ENCODE measurements around the gene BSCL2. TPM values are rescaled to one million over a fixed set of nuclear protein-coding genes. Genes with fewer than 3 reads are reported as not detected.
A peak's percentile ranks its signal among the peaks of the same experiment; 100 is the strongest.

BSCL2 gene
- total and polyA plus RNA-seq, 2 donors (not counting 1 experiment from before 2014, with no cell fraction given): 38.5 to 56.3 TPM

DNA sequence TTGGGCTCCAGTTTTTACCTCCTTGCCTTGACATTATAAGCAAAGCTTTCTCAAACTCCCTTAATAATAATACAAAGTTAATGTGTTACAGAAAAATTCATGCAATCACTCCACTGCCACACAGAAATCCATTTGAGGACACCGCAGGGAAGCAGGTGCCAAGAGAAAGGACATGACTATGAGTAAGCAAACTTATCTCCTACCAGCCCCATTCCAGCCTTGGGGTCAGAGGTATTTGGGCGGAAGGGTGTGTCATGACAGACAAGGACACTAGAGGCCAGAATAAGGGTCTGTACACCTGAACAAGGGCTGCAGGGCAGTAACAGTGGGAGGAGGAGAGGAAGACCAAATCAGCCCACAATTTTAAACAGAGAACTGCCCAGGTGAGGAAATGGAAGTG is 6.1 kb upstream of the BSCL2 start:
- no peak for DNase-seq
- no CpG with 5 or more reads among the region's 2 CpGs for WGBS (ENCODE audit: insufficient coverage)
- Mint-ChIP-seq H3K27ac (peak overlapping the region; percentile 65), H3K27me3 (no peaks in the 10 kb centered on the region), H3K4me3 (no peak overlapping the region), H3K9me3 (ENCODE audit: insufficient read depth) (no peaks in the 10 kb centered on the region), H3K4me1 (peaks cover 37% of the 10 kb centered on the region)
- H3K79me2 ChIP-seq (ENCODE audit: control insufficient read depth, insufficient read depth, low read length): peaks cover 46% of the 10 kb centered on the region
- H3K9me3 ChIP-seq (ENCODE audit: control extremely low read depth in 1 of 3, control insufficient read depth in 2 of 3, insufficient read depth in 1 of 3, low read length in 2 of 3): no peaks in the 10 kb centered on the region
- no peaks in the 10 kb centered on the region for H3K27me3 ChIP-seq (replicated peaks in 1 of 4; ENCODE audit: control extremely low read depth in 1 of 4, control insufficient read depth in 3 of 4, insufficient read depth in 4 of 4, low read length in 3 of 4)
- CTCF ChIA-PET: interaction anchor here (0.7 to 1.0 kb wide), 2 partner anchors 10 to 74 kb away, joined by 3 to 4 read pairs; partner anchors contain the start of gene TMEM179B
- no peak for ATAC-seq (ENCODE audit: low read depth)
- H3K9ac ChIP-seq (ENCODE audit: low read length): no peak overlapping the region
- peak overlapping the region in 1 of 2 donors; percentile 51 for H3K27ac ChIP-seq (ENCODE audit: low read length in 2 of 2)
- H3K4me2 ChIP-seq (replicated peaks; ENCODE audit: low read depth, low read length, poor library complexity, severe bottlenecking): no peak overlapping the region
- no peak overlapping the region for H3K4me3 ChIP-seq (ENCODE audit: control extremely low read depth in 1 of 5, extremely low read depth in 1 of 5, insufficient read depth in 1 of 5, low read depth in 2 of 5, low read length in 4 of 5)
- peaks cover 6% of the 10 kb centered on the region for H4K20me1 ChIP-seq (ENCODE audit: control insufficient read depth, insufficient read depth, low read length, poor library complexity, severe bottlenecking)
- no peak overlapping the region for H2AFZ ChIP-seq (ENCODE audit: insufficient read depth, low read depth, low read length, poor library complexity, severe bottlenecking)
- intact Hi-C loops (cut with micrococcal nuclease): no loop called here
- POLR2A ChIA-PET: interaction anchor here (1.0 to 1.3 kb wide), 2 partner anchors 14 to 141 kb away, joined by 3 to 4 read pairs; partner anchors contain the start of gene HNRNPUL2
- TF ChIP-seq, protein P1, sequence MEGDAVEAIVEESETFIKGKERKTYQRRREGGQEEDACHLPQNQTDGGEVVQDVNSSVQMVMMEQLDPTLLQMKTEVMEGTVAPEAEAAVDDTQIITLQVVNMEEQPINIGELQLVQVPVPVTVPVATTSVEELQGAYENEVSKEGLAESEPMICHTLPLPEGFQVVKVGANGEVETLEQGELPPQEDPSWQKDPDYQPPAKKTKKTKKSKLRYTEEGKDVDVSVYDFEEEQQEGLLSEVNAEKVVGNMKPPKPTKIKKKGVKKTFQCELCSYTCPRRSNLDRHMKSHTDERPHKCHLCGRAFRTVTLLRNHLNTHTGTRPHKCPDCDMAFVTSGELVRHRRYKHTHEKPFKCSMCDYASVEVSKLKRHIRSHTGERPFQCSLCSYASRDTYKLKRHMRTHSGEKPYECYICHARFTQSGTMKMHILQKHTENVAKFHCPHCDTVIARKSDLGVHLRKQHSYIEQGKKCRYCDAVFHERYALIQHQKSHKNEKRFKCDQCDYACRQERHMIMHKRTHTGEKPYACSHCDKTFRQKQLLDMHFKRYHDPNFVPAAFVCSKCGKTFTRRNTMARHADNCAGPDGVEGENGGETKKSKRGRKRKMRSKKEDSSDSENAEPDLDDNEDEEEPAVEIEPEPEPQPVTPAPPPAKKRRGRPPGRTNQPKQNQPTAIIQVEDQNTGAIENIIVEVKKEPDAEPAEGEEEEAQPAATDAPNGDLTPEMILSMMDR (IDR thresholded peaks at IDR 0.05): no peak
- no peak for TF ChIP-seq EZH2 (IDR thresholded peaks at IDR 0.05; ENCODE audit: borderline replicate concordance, insufficient read depth, low read depth, low read length, poor library complexity, severe bottlenecking)
- peaks cover 2 to 70% of the 10 kb centered on the region in 2 experiments for H3K36me3 ChIP-seq (replicated peaks in 1 of 2; ENCODE audit: control extremely low read depth in 1 of 2, control insufficient read depth in 1 of 2, extremely low read depth in 1 of 2, insufficient read depth in 2 of 2, low read length in 1 of 2)
- peaks cover 12 to 23% of the 10 kb centered on the region in 2 donors for H3K4me1 ChIP-seq (ENCODE audit: control insufficient read depth in 2 of 2, insufficient read depth in 2 of 2, low read length in 2 of 2)

DNA sequence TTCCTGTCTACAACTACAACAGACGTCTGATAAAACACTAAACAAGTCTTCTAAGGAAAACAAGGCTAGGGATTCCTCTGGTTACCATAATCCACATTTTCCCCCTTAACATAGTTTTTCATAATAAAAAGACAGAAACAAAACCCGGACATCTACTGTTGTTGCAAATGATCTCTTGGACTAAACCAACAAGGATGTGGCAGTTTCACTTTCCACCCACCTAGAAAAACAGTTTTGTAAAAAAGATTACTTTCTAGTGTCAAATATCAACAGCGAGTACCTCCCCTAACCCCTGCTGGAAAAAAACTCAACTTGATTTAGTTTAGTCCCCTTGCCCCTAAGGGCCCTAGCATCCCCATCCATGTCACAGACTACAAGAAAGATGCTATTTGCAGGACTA is 5.6 kb upstream of the BSCL2 start:
- Mint-ChIP-seq H3K27me3 (no peaks in the 10 kb centered on the region), H3K4me3 (no peak overlapping the region), H3K27ac (peak overlapping the region; percentile 64), H3K9me3 (ENCODE audit: insufficient read depth) (no peaks in the 10 kb centered on the region), H3K4me1 (peaks cover 38% of the 10 kb centered on the region)
- 85% methylated on average over 2 of the region's 3 CpGs for WGBS (ENCODE audit: insufficient coverage)
- peak overlapping the region in 1 of 2 donors; percentile 51 for H3K27ac ChIP-seq (ENCODE audit: low read length in 2 of 2)
- H3K36me3 ChIP-seq (replicated peaks in 1 of 2; ENCODE audit: control extremely low read depth in 1 of 2, control insufficient read depth in 1 of 2, extremely low read depth in 1 of 2, insufficient read depth in 2 of 2, low read length in 1 of 2): peaks cover 2 to 66% of the 10 kb centered on the region in 2 experiments
- POLR2A ChIA-PET: interaction anchor here (1.0 to 1.3 kb wide), 2 partner anchors 15 to 140 kb away, joined by 3 to 4 read pairs; partner anchors contain the start of gene HNRNPUL2
- H3K4me2 ChIP-seq (replicated peaks; ENCODE audit: low read depth, low read length, poor library complexity, severe bottlenecking): no peak overlapping the region
- H3K4me1 ChIP-seq (ENCODE audit: control insufficient read depth in 2 of 2, insufficient read depth in 2 of 2, low read length in 2 of 2): peaks cover 17 to 28% of the 10 kb centered on the region in 2 donors
- CTCF ChIA-PET: interaction anchor here (0.7 kb wide), 1 partner anchor 74 kb away, joined by 3 read pairs; the partner anchor contains the start of gene TMEM179B
- intact Hi-C loops (cut with micrococcal nuclease): no loop called here
- TF ChIP-seq, protein P1 (IDR thresholded peaks at IDR 0.05): no peak
- TF ChIP-seq EZH2 (IDR thresholded peaks at IDR 0.05; ENCODE audit: borderline replicate concordance, insufficient read depth, low read depth, low read length, poor library complexity, severe bottlenecking): no peak
- no peak overlapping the region for H3K4me3 ChIP-seq (ENCODE audit: control extremely low read depth in 1 of 5, extremely low read depth in 1 of 5, insufficient read depth in 1 of 5, low read depth in 2 of 5, low read length in 4 of 5)
- no peaks in the 10 kb centered on the region for H3K9me3 ChIP-seq (ENCODE audit: control extremely low read depth in 1 of 3, control insufficient read depth in 2 of 3, insufficient read depth in 1 of 3, low read length in 2 of 3)
- no peak overlapping the region for H3K9ac ChIP-seq (ENCODE audit: low read length)
- no peak overlapping the region for H2AFZ ChIP-seq (ENCODE audit: insufficient read depth, low read depth, low read length, poor library complexity, severe bottlenecking)
- H3K27me3 ChIP-seq (replicated peaks in 1 of 4; ENCODE audit: control extremely low read depth in 1 of 4, control insufficient read depth in 3 of 4, insufficient read depth in 4 of 4, low read length in 3 of 4): no peaks in the 10 kb centered on the region
- ATAC-seq (ENCODE audit: low read depth) (no peak), DNase-seq (no peak)
- H3K79me2 ChIP-seq (ENCODE audit: control insufficient read depth, insufficient read depth, low read length): peaks cover 46% of the 10 kb centered on the region
- peaks cover 6% of the 10 kb centered on the region for H4K20me1 ChIP-seq (ENCODE audit: control insufficient read depth, insufficient read depth, low read length, poor library complexity, severe bottlenecking)
